ENCODE results near the gene ANKRD27. TPM values are rescaled to one million over a fixed set of nuclear protein-coding genes. Genes with fewer than 3 reads are reported as not detected.
A peak's percentile ranks its signal among the peaks of the same experiment; 100 is the strongest.
"Not testable (repeated sequence)": the region's sequence is repeated elsewhere in the genome, so short reads cannot be mapped to it uniquely, and the experiment has no call there.

ANKRD27 gene
- total RNA-seq, 1 donor from 2014 or later, result 32.4 TPM

- Histone ChIP-seq H3K27ac (no peak overlapping the region), H3K27me3 (no peaks in the 10 kb centered on the region), H3K4me3 (no peak overlapping the region), H3K4me1 (peaks cover 4% of the 10 kb centered on the region), H3K9me3 (no peaks in the 10 kb centered on the region), H3K36me3 (no peaks in the 10 kb centered on the region)
- TF ChIP-seq POLR2A (IDR thresholded peaks at IDR 0.05), result no peak
- TF ChIP-seq POLR2AphosphoS5 (IDR thresholded peaks at IDR 0.05; ENCODE audit: insufficient read depth in 1 of 2, low read depth in 1 of 2), result no peak
- no peak for TF ChIP-seq CTCF (IDR thresholded peaks at IDR 0.05)
- DNase-seq (ENCODE audit: extremely low spot score in 2 of 2), result no peak
- intact Hi-C loops (cut with DNase I), result loop anchor here (5.0 kb wide), 1 partner anchor 286 kb away; no protein-coding TSS in a partner anchor
Observed at GRCh38 chr19:32573492-32573794, 101.5 kb downstream of the ANKRD27 start.

- not testable (repeated sequence) for H3K9me3 ChIP-seq; H3K27me3 ChIP-seq; H3K4me3 ChIP-seq; H3K27ac ChIP-seq; H3K36me3 ChIP-seq; H3K4me1 ChIP-seq; DNase-seq (ENCODE audit: extremely low spot score in 2 of 2)
- intact Hi-C loops (cut with DNase I), result loop anchor here (5.0 kb wide), 1 partner anchor 286 kb away; no protein-coding TSS in a partner anchor
Observed at GRCh38 chr19:32572700-32573491, 102.1 kb downstream of the ANKRD27 start.

- H3K27ac ChIP-seq, H3K27me3 ChIP-seq: not testable (repeated sequence)
- intact Hi-C loops (cut with DNase I), result loop anchor here (5.0 kb wide), 1 partner anchor 284 kb away; no protein-coding TSS in a partner anchor
Observed at GRCh38 chr19:32571471-32572075, 103.4 kb downstream of the ANKRD27 start.

GRCh38 chr19:32570081-32570785 is 104.7 kb downstream of the ANKRD27 start:
- TF ChIP-seq CTCF (IDR thresholded peaks at IDR 0.05) (peak in 2 of 3 experiments; percentile 32 to 54), POLR2AphosphoS5 (IDR thresholded peaks at IDR 0.05; ENCODE audit: insufficient read depth in 1 of 2, low read depth in 1 of 2) (no peak), POLR2A (IDR thresholded peaks at IDR 0.05) (no peak)
- Histone ChIP-seq H3K4me3 (no peak overlapping the region), H3K36me3 (no peaks in the 10 kb centered on the region), H3K27ac (no peak overlapping the region), H3K27me3 (no peaks in the 10 kb centered on the region), H3K4me1 (peaks cover 4% of the 10 kb centered on the region), H3K9me3 (no peaks in the 10 kb centered on the region)
- DNase-seq (ENCODE audit: extremely low spot score in 2 of 2), result no peak
- intact Hi-C loops (cut with DNase I), result loop anchor here (5.0 kb wide), 1 partner anchor 283 kb away; no protein-coding TSS in a partner anchor

More at GRCh38 chr19:32571471-32572075, 103.4 kb downstream of the ANKRD27 start:
- H3K36me3 ChIP-seq; H3K4me1 ChIP-seq; H3K4me3 ChIP-seq; H3K9me3 ChIP-seq; DNase-seq (ENCODE audit: extremely low spot score in 2 of 2): not testable (repeated sequence)

GRCh38 chr19:32567486-32567885 is 107.5 kb downstream of the ANKRD27 start:
- DNase-seq (ENCODE audit: extremely low spot score in 2 of 2), result no peak

More at GRCh38 chr19:32567486-32567885, 107.5 kb downstream of the ANKRD27 start:
- H3K9me3 ChIP-seq, result no peaks in the 10 kb centered on the region
- H3K4me1 ChIP-seq, result peaks cover 4% of the 10 kb centered on the region
- TF ChIP-seq POLR2AphosphoS5 (IDR thresholded peaks at IDR 0.05; ENCODE audit: insufficient read depth in 1 of 2, low read depth in 1 of 2) (no peak), POLR2A (IDR thresholded peaks at IDR 0.05) (no peak), CTCF (IDR thresholded peaks at IDR 0.05) (no peak)
- no peaks in the 10 kb centered on the region for H3K36me3 ChIP-seq
- no peaks in the 10 kb centered on the region for H3K27me3 ChIP-seq
- H3K4me3 ChIP-seq, result no peak overlapping the region
- H3K27ac ChIP-seq, result no peak overlapping the region
- intact Hi-C loops (cut with DNase I), result no loop called here
